ENCODE measurements around the gene HSD17B1. TPM values are rescaled to one million over a fixed set of nuclear protein-coding genes. Genes with fewer than 3 reads are reported as not detected.

The HSD17B1 gene
- total RNA-seq, 1 donor from 2014 or later = 0.64 TPM

DNA sequence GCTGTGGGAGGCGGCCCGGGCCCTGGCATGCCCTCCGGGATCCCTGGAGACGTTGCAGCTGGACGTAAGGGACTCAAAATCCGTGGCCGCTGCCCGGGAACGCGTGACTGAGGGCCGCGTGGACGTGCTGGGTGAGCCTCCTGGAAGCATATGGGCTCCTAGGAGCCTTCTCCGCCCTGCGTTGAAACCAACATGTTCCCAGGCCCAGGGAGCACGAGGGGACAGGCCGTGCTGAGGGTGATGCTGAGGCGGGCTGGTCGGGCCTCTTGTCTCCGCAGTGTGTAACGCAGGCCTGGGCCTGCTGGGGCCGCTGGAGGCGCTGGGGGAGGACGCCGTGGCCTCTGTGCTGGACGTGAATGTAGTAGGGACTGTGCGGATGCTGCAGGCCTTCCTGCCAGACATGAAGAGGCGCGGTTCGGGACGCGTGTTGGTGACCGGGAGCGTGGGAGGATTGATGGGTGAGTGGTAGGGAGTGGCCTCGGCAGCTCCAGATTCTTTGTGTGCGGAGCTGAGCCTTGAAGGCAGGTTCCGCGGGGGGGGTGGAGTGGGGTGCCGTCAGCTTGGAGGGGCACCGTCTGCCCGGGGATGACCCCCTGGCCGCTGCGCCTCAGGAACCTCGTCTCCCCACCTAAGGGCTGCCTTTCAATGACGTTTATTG lies 567 bp downstream of the HSD17B1 start:
- Mint-ChIP-seq H3K27ac (ENCODE audit: unreplicated experiment) (no peak overlapping the region), H3K9me3 (ENCODE audit: unreplicated experiment) (no peaks in the 10 kb centered on the region), H3K4me3 (ENCODE audit: unreplicated experiment) (peak overlapping the region; percentile 92), H3K4me1 (ENCODE audit: unreplicated experiment) (peaks cover 17% of the 10 kb centered on the region), H3K27me3 (ENCODE audit: unreplicated experiment) (peaks cover 6% of the 10 kb centered on the region), H3K36me3 (ENCODE audit: low read depth, unreplicated experiment) (no peaks in the 10 kb centered on the region)
- no peak for DNase-seq (ENCODE audit: low spot score)
- TF ChIP-seq, protein P1, sequence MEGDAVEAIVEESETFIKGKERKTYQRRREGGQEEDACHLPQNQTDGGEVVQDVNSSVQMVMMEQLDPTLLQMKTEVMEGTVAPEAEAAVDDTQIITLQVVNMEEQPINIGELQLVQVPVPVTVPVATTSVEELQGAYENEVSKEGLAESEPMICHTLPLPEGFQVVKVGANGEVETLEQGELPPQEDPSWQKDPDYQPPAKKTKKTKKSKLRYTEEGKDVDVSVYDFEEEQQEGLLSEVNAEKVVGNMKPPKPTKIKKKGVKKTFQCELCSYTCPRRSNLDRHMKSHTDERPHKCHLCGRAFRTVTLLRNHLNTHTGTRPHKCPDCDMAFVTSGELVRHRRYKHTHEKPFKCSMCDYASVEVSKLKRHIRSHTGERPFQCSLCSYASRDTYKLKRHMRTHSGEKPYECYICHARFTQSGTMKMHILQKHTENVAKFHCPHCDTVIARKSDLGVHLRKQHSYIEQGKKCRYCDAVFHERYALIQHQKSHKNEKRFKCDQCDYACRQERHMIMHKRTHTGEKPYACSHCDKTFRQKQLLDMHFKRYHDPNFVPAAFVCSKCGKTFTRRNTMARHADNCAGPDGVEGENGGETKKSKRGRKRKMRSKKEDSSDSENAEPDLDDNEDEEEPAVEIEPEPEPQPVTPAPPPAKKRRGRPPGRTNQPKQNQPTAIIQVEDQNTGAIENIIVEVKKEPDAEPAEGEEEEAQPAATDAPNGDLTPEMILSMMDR (IDR thresholded peaks at IDR 0.05; ENCODE audit: unreplicated experiment) = no peak

DNA sequence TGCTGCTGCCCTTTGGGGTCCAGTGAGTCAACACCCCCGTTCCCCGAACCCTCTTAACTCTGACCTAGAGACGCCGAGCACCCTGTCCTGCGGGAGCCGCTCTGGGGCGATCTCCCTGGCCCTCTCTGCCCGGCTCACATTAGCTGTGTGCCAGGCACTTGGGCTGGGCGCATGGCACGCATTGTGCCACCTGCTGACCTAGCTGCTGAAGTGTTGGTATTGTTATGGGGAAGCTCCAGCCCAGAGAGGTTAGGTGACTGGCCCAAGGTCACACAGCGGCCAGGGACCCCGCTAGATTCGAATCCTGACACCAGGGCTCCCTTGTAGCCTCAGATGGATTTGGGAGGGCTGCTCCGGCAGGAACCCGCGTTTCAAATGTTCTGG lies 1.1 kb downstream of the HSD17B1 start:
- H3K4me3 Mint-ChIP-seq (ENCODE audit: unreplicated experiment) = peak overlapping the region; percentile 92

DNA sequence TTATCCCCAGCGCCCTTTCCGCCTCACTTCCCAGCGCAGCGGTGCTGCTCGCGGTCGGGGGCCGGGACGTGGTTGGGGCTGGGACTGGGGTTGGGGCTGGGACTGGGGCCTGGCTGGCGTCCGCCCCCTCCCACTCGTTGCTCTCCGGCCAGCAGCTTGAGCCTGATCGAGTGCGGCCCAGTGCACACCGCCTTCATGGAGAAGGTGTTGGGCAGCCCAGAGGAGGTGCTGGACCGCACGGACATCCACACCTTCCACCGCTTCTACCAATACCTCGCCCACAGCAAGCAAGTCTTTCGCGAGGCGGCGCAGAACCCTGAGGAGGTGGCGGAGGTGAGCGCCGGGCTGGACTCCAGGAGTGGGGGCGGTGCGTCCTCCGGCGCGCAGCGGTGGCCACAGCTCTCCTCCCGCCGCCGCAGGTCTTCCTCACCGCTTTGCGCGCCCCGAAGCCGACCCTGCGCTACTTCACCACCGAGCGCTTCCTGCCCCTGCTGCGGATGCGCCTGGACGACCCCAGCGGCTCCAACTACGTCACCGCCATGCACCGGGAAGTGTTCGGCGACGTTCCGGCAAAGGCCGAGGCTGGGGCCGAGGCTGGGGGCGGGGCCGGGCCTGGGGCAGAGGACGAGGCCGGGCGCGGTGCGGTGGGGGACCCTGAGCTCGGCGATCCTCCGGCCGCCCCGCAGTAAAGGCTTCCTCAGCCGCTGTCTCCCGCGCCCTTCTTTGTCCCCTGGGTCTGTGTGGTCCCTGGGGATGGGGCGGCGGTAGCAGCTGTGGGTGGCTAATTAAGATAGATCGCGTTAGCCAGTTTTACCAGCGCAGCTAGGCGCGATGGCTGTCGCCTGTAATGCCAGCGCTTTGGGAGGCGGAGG lies 1.8 kb downstream of the HSD17B1 start:
- Mint-ChIP-seq H3K27me3 (ENCODE audit: unreplicated experiment) (peaks cover 3% of the 10 kb centered on the region), H3K27ac (ENCODE audit: unreplicated experiment) (peak overlapping the region; percentile 30), H3K4me3 (ENCODE audit: unreplicated experiment) (peak overlapping the region; percentile 92), H3K36me3 (ENCODE audit: low read depth, unreplicated experiment) (no peaks in the 10 kb centered on the region), H3K9me3 (ENCODE audit: unreplicated experiment) (no peaks in the 10 kb centered on the region), H3K4me1 (ENCODE audit: unreplicated experiment) (peaks cover 14% of the 10 kb centered on the region)
- TF ChIP-seq, protein P1 (IDR thresholded peaks at IDR 0.05; ENCODE audit: unreplicated experiment) = no peak
- peak; percentile 89 for DNase-seq (ENCODE audit: low spot score)

More for the DNA sequence above, 1.1 kb downstream of the HSD17B1 start:
- H3K27me3 Mint-ChIP-seq (ENCODE audit: unreplicated experiment) = peaks cover 6% of the 10 kb centered on the region
- no peak for DNase-seq (ENCODE audit: low spot score)
- TF ChIP-seq, protein P1 (IDR thresholded peaks at IDR 0.05; ENCODE audit: unreplicated experiment) = no peak
- no peak overlapping the region for H3K27ac Mint-ChIP-seq (ENCODE audit: unreplicated experiment)
- no peaks in the 10 kb centered on the region for H3K9me3 Mint-ChIP-seq (ENCODE audit: unreplicated experiment)
- H3K36me3 Mint-ChIP-seq (ENCODE audit: low read depth, unreplicated experiment) = no peaks in the 10 kb centered on the region
- H3K4me1 Mint-ChIP-seq (ENCODE audit: unreplicated experiment) = peaks cover 15% of the 10 kb centered on the region

- no peak for DNase-seq (ENCODE audit: low spot score)
- Mint-ChIP-seq H3K9me3 (ENCODE audit: unreplicated experiment) (no peaks in the 10 kb centered on the region), H3K4me1 (ENCODE audit: unreplicated experiment) (peaks cover 14% of the 10 kb centered on the region), H3K36me3 (ENCODE audit: low read depth, unreplicated experiment) (no peaks in the 10 kb centered on the region), H3K27ac (ENCODE audit: unreplicated experiment) (no peak overlapping the region), H3K27me3 (ENCODE audit: unreplicated experiment) (peaks cover 3% of the 10 kb centered on the region), H3K4me3 (ENCODE audit: unreplicated experiment) (peak overlapping the region; percentile 92)
- TF ChIP-seq, protein P1 (IDR thresholded peaks at IDR 0.05; ENCODE audit: unreplicated experiment) = no peak
These were observed 2.4 kb downstream of the HSD17B1 start for GRCh38 chr17:42555122-42555622.
